GM19397 (cell line): Measurements from ENCODE around the gene PALM3.
"Not testable (repeated sequence)": the region's sequence is repeated elsewhere in the genome, so short reads cannot be mapped to it uniquely, and the experiment has no call there.

ENCODE experiments used
- ATAC-seq: cut with Tn5 transposase; IDR thresholded peaks from one replicate; pipeline ENCODE4 v1.9.1; 2021; ENCODE audit warnings: mild to moderate bottlenecking, moderate library complexity; ENCODE audit not compliant: unreplicated experiment

The PALM3 gene

GRCh38 chr19:14035159-14035558 lies 26.7 kb downstream of the PALM3 start:
- not testable (repeated sequence) for ATAC-seq

DNA sequence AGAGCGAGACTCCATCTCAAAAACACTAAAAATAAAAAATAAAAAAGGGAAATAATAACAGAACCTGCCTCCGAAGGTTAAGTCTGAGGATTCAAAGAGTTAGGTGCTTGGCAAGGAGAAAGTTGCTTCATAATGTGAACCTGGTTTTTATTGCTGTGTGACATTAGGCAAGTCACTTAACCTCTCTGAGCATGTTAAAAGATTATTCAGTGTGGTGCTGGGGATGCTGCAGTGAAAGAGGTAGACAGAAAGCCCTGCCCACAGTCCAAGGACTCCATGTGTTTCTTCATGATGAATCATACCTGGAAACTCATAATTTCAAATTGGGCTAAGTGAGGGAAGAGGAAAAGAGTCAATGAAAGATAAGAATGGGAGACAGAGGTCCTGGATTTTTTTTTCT lies 27.9 kb downstream of the PALM3 start:
- no peak for ATAC-seq

- ATAC-seq: peak; percentile 54
Observed at GRCh38 chr19:14031719-14032480, 30.0 kb downstream of the PALM3 start, which contains the start of gene IL27RA. Gene IL27RA, plus strand, starts transcription at chr19:14031762. Its CDS starts 111 bp downstream, at chr19:14031873.

DNA sequence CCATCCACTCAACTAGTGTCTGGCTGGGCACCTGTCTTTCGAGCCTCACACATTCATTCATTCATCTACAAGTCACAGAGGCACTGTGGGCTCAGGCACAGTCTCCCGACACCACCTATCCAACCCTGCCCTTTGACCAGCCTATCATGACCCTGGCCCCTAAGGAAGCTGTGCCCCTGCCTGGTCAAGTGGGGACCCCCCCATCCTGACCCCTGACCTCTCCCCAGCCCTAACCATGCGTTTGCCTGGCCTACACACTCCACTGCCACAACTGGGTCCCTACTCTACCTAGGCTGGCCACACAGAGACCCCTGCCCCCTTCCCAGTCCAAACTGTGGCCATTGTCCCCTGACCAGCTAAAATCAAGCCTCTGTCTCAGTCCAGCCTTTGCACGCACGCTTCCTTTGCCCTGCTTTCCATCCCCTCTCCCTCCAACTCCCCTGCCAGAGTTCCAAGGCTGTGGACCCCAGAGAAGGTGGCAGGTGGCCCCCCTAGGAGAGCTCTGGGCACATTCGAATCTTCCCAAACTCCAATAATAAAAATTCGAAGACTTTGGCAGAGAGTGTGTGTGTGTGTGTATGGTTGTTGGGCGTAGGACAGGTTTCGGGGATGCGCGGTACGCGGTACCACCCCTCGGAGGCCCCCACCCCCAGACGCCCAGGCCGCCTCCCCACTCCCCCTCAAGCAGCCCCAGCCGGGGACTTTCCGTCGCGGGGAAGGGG lies 30.7 kb downstream of the PALM3 start:
- no peak for ATAC-seq

DNA sequence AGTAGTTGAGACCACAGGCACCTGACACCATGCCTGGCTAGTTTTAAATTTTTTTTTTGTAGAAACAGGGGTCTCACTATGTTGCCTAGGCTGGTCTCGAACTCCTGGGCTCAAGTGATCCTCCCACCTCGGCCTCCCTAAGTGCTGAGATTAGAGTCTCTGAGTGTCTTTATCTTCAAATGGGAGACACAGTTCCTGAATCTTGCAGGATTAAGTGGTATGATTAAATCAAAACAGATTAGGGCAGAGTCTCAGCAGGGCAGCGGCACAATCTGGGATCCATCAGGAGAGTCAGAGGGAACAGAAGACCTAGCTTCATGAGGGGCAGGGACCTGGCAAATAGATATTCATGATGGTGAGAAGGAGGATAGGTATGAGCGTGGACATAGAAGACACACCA lies 33.0 kb downstream of the PALM3 start:
- no peak for ATAC-seq

- no peak for ATAC-seq
Observed at GRCh38 chr19:14027856-14028450, 33.9 kb downstream of the PALM3 start, which contains the start of gene RLN3. Gene RLN3, plus strand, starts transcription at chr19:14028148. Its CDS starts 57 bp downstream, at chr19:14028205.

GRCh38 chr19:14026652-14027192 lies 35.2 kb downstream of the PALM3 start:
- not testable (repeated sequence) for ATAC-seq

GRCh38 chr19:14023404-14024235 lies 38.3 kb downstream of the PALM3 start:
- ATAC-seq: no peak

GRCh38 chr19:14022469-14022868 lies 39.4 kb downstream of the PALM3 start:
- no peak for ATAC-seq

GRCh38 chr19:14021474-14021873 lies 40.4 kb downstream of the PALM3 start:
- ATAC-seq: no peak

DNA sequence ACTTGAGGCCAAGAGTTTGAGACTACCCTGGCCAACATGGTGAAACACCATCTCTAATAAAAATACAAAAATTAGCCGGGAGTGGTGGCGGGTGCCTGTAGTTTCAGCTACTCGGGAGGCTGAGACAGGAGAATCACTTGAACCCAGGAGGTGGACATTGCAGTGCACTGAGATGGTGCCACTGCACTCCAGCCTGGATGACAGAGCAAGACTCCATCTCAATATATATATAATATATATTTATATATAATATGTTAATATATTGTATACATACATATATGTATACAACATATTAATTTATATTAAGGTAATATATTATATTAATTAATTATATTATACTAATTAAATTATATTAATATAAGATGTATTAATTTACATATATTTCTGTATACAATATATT lies 42.1 kb downstream of the PALM3 start:
- ATAC-seq: not testable (repeated sequence)

GRCh38 chr19:14019100-14019499 lies 42.8 kb downstream of the PALM3 start:
- no peak for ATAC-seq

DNA sequence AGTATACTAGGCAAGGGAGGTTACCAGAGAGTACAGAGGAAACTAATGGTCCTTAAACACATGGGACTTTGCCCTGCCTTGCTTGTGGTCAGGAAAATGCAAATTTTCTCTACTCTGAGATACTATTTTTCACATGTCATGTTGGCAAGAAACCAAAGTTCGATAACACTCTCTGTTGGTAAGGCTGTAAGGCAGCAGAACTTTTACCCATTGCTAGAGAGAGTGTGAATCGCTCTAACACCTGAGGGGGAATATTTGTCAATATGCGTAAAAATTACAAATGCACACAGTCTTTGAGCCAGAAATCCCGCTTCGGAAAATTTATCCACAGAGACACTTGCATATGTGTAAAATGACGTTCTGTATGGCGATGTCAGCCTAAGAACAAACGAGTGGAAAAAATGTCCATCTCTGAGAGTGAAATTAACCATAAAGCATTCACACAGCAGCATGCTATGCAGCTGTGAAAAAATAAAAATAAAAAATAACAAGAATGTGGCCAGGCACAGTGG lies 46.3 kb downstream of the PALM3 start:
- ATAC-seq: peak; percentile 83

- no peak for ATAC-seq
Observed at GRCh38 chr19:14012378-14012915, 49.4 kb downstream of the PALM3 start.

- peak; percentile 38 for ATAC-seq
Observed at GRCh38 chr19:14006766-14007562, 54.9 kb downstream of the PALM3 start.

DNA sequence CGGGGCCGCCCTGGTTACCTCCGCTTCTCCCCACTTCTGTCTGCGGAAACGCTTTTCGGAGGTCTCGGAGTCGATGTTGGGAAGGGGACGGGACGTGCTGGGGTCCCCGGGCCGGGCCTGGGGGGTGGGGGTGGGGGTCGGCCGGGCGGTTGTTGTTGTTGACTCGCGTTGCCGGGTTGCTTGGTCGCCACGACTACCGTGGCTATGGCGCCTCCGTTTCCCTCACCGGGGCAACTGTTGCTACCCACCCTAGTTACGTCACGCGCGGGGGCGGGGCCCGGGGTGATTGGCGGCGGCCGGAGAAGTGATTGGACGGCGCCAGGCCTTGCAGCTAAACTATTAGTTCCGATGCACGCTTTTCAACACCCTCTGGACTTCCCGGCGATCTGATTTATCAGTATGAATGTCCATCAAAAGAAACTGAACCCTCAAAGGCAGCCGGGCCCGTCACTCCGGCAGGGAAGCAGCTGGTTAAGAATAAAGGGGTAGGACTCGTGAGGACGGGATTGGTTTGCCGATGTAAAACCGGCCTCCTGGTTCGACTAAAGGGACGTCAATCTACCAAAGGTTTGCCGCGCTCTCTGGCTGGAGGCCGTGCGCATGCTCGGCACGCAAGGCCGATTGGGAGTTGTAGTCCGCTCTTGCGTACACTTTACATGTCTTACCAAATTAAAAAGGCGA lies 55.7 kb downstream of the PALM3 start, which contains the start of gene RFX1:
Gene RFX1 (minus strand): TSS at position 236 of the 681 bp plus-strand sequence. CDS start 12,477 bp downstream, outside the sequence.
- peak; percentile 65 for ATAC-seq

DNA sequence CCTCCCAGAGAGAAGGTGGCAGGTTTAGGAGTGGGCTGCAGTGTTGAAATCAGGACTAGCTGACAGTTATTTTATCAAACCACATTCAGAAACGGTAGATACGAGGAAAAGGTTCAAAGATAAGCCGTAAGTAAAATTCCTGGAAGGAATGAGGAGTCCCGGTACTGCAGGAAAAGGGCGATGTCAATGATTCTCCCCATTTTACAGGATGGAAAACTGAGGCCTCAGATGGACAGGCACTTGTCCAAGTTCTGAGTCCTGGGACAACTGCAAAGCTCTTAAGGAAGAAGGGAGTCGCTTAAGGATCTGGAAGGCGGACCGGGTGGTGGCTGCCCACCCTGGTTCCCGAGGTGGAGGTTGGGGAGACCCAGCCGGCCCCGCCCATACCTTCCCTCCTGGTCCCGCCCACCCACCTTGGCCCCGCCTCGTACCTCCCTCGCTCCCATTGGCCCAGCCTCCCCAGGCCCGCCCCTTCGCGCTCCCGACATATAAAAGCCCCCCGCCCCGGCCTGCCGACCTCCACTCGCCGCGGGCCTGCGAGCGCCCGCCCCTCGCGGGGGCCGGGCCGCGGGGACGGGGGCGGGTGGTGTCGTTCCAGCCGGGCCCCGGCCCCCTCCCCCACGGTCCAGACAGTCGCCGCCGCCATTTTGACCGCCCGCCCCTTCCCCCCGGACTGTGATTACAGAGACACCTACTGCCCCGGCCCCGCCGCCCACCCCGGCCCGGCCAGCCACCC lies 56.4 kb downstream of the PALM3 start:
- ATAC-seq: peak; percentile 34
